Omental fat pad (tissue), 4 donors: ENCODE measurements around the gene COX10. TPM values are rescaled to one million over a fixed set of nuclear protein-coding genes. Genes with fewer than 3 reads are reported as not detected.

Source experiments
- ATAC-seq: fragments of 150-250 bp; one replicate; pipeline ENCODE4 v1.9.1; 2016; ENCODE audit warnings: mild to moderate bottlenecking, moderate library complexity; ENCODE audit not compliant: low FRiP score
- DNase-seq: peaks from one replicate; pipeline ENCODE4 v3.0.0-alpha.2; 2019; ENCODE audit warnings: low spot score
- CTCF ChIP-seq, 3 donors: fragments of 450-650 bp; IDR thresholded peaks; one replicate each; pipeline ENCODE4 v1.5.1; 2016 to 2017; ENCODE audit warnings: antibody characterized with exemption in 3 of 3, mild to moderate bottlenecking in 3 of 3, moderate library complexity in 2 of 3
- total RNA-seq, 4 donors: library from RNA; depleted of rRNA; stranded (reverse); fragments of >200 nt; gene quantifications; one replicate each; pipeline ENCODE4 v1.1.0, GENCODE V29; 2016

COX10 gene
- total RNA-seq, 4 donors from 2014 or later = 15.4 to 28.8 (median 24.8) TPM

- ATAC-seq = no peak
- no peak for DNase-seq
- TF ChIP-seq CTCF (IDR thresholded peaks at IDR 0.05) = no peak
Measured at GRCh38 chr17:14201988-14202380, 132.7 kb downstream of the COX10 start.

- no peak for TF ChIP-seq CTCF (IDR thresholded peaks at IDR 0.05)
- no peak for DNase-seq
- no peak for ATAC-seq
Measured at GRCh38 chr17:14202388-14203166, 133.3 kb downstream of the COX10 start.

GRCh38 chr17:14203388-14203787, 134.1 kb downstream of the COX10 start:
- DNase-seq = no peak
- no peak for TF ChIP-seq CTCF (IDR thresholded peaks at IDR 0.05)
- no peak for ATAC-seq

GRCh38 chr17:14204084-14204483, 134.8 kb downstream of the COX10 start:
- ATAC-seq (no peak), DNase-seq (no peak)
- no peak for TF ChIP-seq CTCF (IDR thresholded peaks at IDR 0.05)

- no peak for TF ChIP-seq CTCF (IDR thresholded peaks at IDR 0.05)
- ATAC-seq (no peak), DNase-seq (no peak)
Measured at GRCh38 chr17:14204546-14204945, 135.2 kb downstream of the COX10 start.

GRCh38 chr17:14205380-14205779, 136.1 kb downstream of the COX10 start:
- TF ChIP-seq CTCF (IDR thresholded peaks at IDR 0.05) = no peak
- ATAC-seq = no peak
- DNase-seq = no peak

GRCh38 chr17:14205992-14206461, 136.7 kb downstream of the COX10 start:
- no peak for ATAC-seq
- no peak for TF ChIP-seq CTCF (IDR thresholded peaks at IDR 0.05)
- DNase-seq = no peak
